SW480 (cell line): ENCODE data around the gene DSC3.

Experiments used
- DNase-seq: peaks from one replicate; pipeline ENCODE4 v3.0.0-alpha.2; 2016; ENCODE audit warnings: low spot score

Gene DSC3

DNA sequence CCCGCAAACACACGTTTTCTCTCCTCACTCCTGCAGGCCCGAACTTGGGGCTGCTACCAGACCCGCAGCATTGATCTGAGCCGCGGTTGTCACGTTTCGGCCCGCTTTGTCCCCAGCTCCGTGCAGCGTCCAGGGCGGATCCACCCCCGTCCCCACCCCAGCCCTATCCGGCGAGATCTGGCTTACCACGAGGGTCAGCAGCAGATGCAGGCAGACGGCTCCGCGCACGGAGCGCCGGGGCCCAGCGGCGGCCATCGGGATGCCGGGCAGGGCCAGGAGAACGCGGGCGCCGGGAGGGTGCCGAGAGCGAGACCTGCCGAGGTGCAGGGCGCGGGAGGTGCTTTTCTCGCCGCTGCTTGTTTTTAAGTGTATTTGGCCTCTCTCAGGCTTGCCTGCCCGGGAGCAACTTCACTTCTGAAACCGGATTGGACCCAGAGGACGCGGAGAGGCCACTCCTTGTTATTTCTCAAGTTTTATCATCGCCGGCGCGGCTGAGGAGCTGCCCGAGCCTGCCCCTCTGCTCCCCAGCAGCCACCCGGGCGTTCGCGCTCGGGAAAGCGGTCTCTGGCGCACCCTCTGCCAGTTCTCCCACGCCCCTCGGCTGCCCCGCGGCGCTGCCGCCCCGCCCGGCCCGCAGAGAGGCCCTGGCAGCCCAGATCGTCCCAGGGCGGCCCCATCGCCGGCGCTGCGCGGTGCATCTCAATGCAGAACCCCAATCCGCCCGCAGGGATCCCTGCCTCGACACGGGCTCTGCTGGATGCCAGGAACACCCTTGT lies at the start of gene DSC3:
TSS of gene DSC3 (minus strand) at position 337 of the 776 bp plus-strand sequence. CDS start at position 255, 82 bp downstream.
- peak; percentile 29 for DNase-seq

DNA sequence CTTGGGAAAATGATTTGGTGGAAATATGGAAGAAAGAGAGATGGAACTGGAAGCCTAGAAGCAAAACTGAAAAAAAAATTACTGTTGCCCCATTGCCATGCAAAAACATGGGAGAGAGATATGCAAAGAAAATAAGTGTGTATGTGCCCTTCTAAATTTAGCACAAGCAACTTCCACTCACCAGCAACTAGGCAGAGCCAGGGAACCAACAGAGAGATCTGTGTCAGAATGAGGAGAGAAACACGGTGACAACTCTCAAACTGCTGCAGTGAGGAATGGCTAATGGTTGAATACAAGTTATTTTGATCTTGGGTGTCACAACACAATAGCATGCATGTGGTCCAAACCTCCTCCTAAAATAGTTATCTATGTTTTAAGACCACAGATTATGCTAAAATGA lies 48.8 kb upstream of the DSC3 start:
- DNase-seq = no peak

DNA sequence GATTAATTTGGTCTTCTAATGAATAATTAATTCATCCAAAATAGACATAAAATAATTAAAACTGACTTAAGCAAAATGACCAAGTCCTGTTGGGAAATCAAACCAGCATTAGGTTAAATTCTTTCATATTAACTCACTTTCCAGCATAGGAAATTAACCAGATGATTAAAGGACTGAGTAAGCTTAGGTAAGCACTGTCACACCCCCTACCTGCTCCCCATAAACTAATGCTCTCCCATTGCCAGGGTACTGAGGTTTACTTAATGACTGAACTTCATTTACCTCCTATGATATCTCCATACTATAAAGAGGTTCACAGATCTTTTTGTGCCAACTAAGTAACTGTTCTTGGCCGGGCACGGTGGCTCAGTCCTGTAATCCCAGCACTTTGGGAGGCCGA lies 46.0 kb upstream of the DSC3 start:
- DNase-seq = no peak

DNA sequence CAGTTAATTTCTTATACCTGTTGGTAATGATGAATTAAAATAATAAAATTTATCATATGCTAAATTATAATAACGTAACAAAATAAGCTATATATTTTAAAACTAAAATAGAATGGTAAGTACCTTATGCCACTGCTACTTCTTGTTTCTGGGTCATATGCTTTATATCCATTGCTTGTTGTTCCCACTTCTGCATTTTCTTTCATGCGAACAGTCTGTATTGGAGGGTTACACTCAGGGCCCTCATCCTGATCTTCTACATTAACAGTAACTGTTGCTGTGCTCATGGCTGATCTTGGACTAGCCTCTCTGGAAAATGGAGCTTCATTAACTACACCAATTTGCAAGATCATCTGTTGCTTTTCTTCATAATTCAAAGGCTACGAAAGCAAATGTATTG lies 37.4 kb upstream of the DSC3 start:
- no peak for DNase-seq

DNA sequence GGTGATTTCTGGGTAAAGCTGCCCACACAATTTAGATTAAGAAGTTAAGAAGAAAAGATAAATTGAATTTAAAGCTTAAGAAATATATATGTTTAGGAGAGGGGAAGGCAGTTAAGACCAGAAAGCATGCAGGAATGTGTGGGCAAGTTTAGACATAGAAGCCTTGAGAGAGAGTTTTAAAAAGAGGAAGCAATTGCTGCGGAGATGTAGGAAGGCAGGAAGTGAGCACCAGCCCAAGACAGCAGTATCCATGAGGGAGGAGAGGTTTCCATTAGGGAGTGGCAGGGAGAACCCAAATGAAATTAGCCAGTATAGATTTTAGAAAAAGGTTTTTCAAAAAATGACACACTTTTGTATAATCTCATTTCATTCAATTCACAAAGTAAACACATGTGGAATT lies 35.3 kb upstream of the DSC3 start:
- DNase-seq = no peak

DNA sequence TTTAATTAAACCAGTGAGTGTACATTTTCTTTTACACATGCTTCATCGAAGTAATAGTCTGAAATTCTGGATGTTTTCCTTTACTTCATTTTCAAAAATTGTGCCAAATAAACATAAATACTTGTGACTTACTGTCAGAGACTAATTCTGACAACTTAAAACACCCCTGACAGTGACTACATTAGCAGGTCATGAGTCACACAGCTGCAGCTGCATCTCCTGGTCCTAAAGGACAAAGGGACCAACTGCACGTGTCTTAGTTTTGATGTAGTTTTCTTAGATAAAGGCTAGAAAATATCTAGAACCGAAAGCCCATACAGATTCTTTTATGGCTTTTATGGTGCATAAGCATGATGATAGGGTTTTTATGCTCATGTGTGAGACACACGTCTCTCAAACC lies 29.6 kb upstream of the DSC3 start:
- DNase-seq = no peak

DNA sequence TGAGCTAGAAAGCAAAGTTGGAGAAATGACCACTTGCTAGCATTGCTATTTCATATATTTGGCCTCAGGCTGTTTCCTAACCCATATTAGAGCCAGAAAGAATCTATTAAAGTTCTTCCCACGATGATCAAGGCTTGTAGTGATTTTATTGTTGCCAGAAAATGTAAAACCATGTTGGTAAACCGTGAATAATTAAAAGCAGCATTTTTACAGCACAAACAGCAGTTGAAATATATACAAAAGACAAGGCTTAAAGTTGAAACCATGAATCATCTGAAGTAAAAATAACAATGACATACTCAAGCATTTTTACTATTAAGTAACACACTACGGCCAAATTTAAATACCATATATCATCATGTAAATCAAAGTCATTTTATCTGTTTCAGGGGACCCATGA lies 27.7 kb upstream of the DSC3 start:
- DNase-seq = no peak

DNA sequence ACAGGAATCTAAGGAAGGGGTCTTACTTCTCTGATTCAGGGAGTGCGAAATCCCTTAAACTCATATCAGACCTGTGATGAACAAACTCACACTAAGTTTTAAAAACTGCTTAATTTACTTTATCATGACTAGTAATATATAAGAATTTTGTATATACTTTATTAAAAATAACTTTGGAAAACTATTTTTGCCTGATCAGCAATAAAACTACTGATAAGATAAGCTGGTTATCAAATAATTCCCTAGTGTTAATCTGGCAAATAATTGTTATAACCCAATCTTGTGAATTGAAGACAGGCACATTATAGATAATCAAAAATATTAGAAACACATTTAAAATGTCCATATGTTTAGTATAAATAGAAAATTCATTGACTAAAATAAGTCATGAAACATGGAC lies 23.7 kb upstream of the DSC3 start:
- DNase-seq = no peak

DNA sequence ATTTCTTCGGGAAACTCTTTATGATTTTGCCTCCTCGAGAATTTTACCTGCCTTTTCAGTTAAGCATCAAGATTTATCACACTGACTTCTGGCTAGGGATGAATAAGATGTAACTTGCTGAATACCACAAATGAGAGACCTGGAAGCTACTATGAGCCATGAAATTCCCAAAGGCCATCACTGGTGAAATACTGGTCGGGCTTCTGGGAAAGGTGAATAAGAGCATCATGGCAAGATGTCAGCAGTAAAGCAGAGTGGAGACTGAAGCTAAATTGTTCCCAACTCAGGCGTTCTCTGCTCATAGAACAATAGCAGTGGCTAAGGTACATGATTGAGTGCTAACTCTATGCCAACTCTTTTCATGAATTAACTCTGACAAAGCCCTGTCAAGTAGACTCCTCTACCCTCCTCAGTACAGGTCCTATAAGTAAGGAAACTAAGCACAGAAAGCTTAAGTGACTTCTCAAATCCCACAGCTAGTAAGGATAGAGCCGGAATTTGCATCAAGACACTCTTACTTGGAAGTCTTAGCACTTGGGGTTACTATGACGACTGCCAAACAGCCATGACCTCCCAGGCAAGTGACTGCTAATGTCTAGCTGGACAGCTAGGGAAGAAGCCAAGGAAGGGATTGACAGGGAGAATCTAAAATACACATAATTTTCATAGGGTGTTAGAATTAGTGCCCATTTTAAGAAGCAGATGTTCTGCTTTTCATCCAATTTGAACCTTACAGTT lies 22.7 kb upstream of the DSC3 start:
- no peak for DNase-seq

DNA sequence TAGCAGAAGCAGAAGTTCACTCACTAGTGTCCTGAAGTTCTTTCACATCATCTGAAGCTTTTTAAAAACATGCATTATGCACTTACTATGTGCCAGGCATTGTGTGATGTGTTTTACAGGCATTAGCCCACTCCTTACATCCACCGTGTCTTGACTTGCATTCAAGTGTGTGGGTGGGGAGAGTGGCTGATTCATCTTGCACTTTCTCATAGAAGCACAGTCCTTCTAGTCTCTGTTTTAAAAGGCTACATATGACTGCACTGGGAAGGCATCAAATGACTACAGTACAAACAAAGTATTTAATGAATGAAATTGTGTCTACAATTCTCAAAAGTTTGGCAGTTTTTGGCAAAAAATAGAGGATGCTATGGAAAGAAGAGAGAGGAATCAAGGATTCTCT lies 21.6 kb upstream of the DSC3 start:
- no peak for DNase-seq

DNA sequence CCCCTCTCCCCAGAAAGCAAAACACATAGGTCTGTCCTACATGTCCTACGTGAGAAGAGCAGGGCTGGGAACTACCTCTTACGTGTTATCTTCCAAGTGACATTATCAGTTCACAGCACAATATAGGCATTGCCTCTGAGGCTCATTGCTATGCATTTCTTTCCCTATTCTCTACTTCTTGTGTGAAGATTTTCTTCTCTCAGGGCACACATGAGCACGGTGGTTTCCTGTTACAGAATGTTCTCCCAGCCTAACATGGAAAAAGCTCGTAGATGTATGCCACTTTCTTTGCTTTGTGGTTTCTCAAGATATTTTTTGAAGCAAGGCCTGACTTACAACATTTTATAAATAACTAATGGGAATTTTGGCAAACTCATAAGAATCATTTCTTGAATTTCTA lies 19.4 kb upstream of the DSC3 start:
- DNase-seq = no peak

DNA sequence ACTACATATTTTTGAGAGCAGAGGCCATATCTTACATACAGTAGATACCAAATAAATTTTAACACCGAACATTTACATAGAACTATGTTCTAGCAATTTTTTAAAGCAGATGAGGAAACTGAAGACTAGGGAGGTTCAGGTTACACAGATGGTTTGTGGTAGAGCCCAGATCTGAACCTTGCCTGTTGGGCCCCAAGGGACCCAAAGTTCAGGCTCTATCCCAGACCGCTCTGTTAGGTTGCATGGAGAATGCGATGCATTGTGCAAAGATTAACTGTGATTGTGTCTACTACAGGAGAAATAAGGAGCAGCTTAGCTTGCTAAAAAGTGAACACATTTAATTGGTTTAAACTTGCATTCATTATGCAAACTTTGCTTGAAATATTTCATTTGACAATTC lies 16.4 kb upstream of the DSC3 start:
- no peak for DNase-seq

DNA sequence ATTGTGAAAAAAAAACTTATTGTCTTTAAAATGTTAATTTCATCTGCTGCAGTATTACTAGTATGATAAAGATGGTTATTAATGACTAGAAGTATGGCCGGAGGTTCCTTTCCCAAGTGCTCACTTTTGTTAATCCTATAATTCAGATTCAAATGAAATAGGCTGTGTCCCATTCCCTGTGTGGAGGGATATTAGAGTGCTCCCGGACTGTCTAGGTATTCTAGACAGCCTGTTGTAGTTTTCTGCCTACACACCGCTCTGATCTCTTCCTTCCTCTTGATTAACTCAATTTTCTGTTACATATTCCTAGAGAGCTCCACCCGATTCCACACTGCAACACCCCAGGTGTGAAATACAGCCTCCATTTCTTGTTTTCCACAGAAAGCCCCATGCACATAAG lies 15.4 kb upstream of the DSC3 start:
- no peak for DNase-seq

DNA sequence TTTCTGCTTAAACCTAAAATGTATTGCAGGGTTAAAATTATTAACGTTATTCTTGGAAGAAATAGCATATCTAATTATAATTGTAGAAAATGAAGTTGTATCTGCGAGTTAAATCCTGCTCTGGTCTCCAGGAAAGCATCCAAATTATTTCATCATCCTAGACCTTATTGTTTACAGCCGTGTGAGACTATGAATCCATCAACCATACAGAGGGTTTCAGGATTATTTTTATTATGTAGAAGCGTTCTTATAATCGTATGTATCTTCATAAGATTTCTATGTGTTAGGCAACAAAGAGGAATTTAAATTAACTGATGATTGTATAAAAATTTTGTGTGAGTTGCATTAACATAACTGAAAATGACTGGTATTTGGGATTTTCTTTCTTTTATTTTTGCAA lies 14.5 kb upstream of the DSC3 start:
- DNase-seq = no peak

DNA sequence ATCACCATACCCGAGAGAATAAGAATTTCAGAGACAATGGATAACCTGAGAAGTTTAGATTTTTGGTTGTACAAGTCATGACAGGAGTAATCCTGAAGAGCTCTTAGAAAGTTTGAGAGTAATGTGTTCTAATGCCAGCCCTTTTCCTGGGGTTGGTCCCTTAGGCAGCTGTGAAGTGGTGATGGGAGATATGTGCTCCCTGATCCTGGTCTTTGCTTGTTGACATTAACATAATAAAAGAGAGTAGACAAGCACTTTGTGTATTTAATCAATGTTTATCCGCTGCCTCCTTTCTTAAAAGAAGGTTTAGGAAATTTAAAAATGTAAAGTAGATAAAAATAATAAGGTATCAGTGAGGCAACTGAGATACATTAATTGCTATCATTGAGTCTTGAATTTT lies 13.8 kb upstream of the DSC3 start:
- DNase-seq = no peak

DNA sequence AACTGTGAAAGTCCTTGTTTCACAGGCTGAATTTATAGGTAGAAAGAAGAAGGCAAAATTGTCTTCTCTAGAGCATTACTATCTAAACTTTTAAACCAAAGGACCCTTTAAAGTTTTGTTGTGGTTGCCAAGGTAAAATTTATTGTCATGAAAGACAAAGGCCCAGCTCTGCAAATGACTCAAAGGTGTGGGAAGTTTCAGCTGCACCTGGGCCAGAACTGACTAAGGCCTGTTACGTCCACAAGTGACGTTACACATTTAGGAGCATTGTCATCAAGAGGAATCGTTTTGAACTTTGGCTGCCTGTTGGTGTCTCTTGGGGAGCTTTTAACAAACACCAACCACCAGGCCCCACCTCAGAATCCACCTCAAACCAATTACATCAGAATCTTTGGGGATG lies 8.1 kb upstream of the DSC3 start:
- DNase-seq = no peak

DNA sequence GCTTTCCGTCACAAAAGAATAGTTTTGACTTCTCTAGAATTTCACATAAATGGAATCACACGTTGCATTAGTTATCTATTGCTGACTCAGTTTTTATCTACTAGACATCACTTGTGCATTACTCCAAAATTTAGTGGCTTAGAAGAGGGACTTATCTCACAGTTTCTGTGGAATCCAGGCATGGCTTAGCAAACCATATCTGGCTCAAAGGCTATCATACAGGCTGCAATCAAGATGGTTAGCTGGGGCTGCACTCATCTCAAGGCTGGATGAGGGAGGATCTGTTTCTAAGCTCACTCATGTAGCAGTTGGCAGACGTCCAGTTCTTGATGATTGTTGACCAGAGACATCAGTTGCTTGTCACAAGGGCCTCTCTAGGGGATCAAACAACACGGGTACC lies 6.6 kb upstream of the DSC3 start:
- no peak for DNase-seq

DNA sequence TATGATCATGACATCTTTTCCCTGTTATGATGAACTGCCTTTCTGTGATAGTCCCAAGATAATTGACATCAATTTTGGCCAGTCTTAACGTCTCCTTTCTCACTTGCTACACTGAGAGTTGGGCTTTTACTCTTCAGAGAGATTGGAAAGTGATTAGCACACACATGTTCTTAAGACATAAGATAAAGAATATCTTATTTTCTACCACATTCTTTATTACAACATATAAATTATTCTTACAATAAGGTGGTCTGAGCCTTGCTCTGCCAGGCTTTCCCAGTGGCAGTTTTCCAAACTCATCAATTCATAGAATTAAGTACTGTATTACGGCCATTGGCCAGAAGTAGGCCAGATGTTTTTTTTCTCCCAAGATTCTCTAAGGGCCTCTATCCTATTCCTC lies 5.7 kb upstream of the DSC3 start:
- DNase-seq = no peak

DNA sequence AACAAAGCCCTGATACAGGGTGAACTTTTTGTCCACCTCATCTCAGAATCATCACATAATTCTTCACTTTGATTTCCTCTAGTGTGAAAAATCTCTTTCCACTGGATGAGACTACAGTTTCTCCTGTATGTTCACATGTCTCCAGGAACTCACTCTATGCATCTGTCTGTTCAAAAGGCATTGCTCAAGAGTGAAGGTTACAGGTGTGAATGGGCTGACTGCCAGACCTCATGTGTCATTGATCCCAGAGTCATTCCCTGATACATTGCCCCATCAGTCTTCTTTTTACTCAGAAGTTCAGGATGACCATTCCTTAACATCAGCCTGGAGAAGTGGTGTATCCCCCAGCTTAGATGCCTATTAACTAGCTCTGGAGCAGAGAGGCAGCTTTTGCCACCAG lies 4.4 kb upstream of the DSC3 start:
- DNase-seq = no peak

DNA sequence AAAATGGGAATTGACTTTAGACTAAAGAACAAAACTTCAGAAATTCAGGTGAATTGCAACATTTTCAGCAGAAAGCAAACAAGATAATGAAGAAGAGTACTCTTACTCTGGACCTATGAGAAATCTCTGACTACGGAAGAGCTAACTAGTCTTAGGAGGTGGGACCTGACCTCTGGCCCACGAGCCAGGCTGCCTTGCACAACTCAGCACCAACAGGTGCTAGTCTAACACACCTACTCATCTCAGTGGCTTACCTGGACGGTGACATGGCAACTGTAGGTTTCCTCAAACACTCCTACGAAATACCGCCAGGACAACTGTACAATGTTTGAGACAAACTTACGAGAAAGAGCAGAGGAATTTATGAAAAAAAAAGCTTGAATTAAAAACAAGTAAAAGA lies 3.1 kb upstream of the DSC3 start:
- no peak for DNase-seq

DNA sequence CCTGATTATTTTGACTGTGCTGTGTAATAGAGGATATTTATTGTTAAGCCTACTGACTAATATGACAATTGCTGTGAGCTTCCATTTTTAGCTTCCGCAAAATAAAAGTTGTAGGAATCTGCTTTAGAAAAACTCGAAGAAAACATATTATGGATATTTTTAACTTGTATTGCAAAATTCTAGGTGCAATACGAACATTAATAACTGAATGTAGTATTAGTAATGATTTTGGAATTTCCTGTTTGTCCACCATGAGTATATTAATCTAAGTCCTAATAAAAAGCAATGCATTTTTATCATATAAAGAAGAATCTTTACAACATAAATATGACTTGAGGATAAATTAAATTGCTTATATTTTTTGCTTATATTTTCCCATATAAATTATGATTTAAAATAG lies 2.4 kb upstream of the DSC3 start:
- no peak for DNase-seq

DNA sequence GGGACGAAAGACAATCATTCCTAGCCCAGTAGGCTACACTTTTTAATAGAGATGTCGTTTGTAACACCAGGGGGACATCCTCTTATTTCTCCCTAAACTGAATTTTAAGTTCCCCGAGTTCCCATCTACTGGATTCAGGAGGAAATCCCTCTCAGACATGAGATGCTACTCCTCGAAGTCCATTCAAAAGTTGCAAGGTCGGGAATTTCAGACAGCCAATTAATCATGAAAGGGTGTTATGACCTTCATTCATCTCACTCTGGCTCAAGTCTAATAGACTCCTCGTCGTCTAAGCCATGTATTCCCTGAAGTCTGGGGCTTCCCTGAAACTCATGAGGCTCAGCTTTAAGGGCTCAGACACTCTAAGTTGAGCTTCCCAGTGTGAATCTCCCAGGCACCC lies 1.2 kb upstream of the DSC3 start:
- no peak for DNase-seq

DNA sequence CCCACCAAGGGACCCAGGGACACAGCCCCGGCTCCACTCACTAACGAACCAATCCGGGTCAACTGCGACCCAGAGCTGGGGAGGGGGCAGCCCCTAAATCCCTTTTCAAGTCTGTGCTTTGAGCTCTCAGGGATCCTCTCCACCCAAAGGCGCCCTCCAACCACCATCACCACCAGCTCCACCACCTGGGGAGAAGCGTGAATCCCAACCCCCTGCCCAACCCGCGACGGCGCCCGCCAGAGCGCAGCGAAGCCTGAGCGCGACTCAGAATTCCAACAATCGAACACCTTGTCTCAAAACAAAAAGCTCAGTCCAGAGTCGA lies 497 bp downstream of the DSC3 start:
- DNase-seq = no peak
